Endothelial cell of umbilical vein (primary cell): ENCODE data around the gene WNT8A. TPM values are rescaled to one million over a fixed set of nuclear protein-coding genes. Genes with fewer than 3 reads are reported as not detected.

Experiments used
- BruUV-seq: library from RNA; stranded (reverse); fragments of 400-500 nt; replicated peaks from 2 replicates; lab custom pipeline; 2021; lab: Mats Ljungman, UMichigan
- CTCF ChIA-PET: fragments of 300-600, 350-600 bp; sonication (Branson Sonifier 250); formaldehyde crosslinking; loops from one replicate; lab custom pipeline; 2021; ENCODE audit warnings: antibody characterized with exemption, inconsistent platforms; lab: Charles Lee
- POLR2A ChIA-PET: fragments of 300-600, 350-600 bp; sonication (Branson Sonifier 250); formaldehyde crosslinking; loops from one replicate; lab custom pipeline; 2021; ENCODE audit warnings: antibody characterized with exemption, inconsistent platforms; lab: Charles Lee
- DNase-seq: peaks from one replicate; pipeline ENCODE4 v3.0.0-alpha.2; 2011; ENCODE audit warnings: low read depth, low spot score
- FAIRE-seq: peaks from 2 replicates; lab custom pipeline; 2011; peaks lifted over from hg19 to GRCh38; lab: Jason Lieb, UNC
- H2AFZ ChIP-seq: 2 replicates; pipeline ENCODE4 v1.6.0; 2012; ENCODE audit warnings: low read depth, low read length, control low read depth, inconsistent platforms
- H3K27ac ChIP-seq: 2 replicates; pipeline ENCODE4 v1.5.1; 2011; ENCODE audit warnings: low read depth, mild to moderate bottlenecking, control low read depth, low read length, moderate library complexity; ENCODE audit not compliant: insufficient read depth
- H3K27me3 ChIP-seq, 2 experiments: 2 replicates each; pipeline versions ENCODE4 v1.6.0 to v1.6.1; 2011; ENCODE audit warnings: low read length in 2 of 2, mixed read lengths in 1 of 2; ENCODE audit not compliant: control insufficient read depth in 2 of 2, insufficient read depth in 2 of 2
- H3K36me3 ChIP-seq, 2 experiments: 2 replicates in 1 of 2; 3 replicates in 1 of 2; pipeline ENCODE4 v1.5.1; 2011; ENCODE audit warnings: low read length in 2 of 2, mild to moderate bottlenecking in 1 of 2, moderate library complexity in 1 of 2; ENCODE audit not compliant: control insufficient read depth in 2 of 2, insufficient read depth in 2 of 2; ENCODE audit errors: extremely low read depth in 1 of 2
- H3K4me1 ChIP-seq: 3 replicates; pipeline ENCODE4 v1.5.1; 2011; ENCODE audit warnings: mild to moderate bottlenecking, low read length; ENCODE audit not compliant: control insufficient read depth, insufficient read depth; ENCODE audit errors: extremely low read depth
- H3K4me2 ChIP-seq: 2 replicates; pipeline ENCODE4 v1.6.1; 2011; ENCODE audit warnings: low read length, control low read depth, mixed read lengths; ENCODE audit not compliant: insufficient read depth
- H3K4me3 ChIP-seq, 3 experiments: fragments of 200-600 bp in 1 of 3; sonication (generic), shearing (Covaris generic) in 1 of 3; replicated peaks in 1 of 3; 2 replicates each; pipeline ENCODE4 v1.5.1; 2011 to 2016; ENCODE audit warnings: control low read depth in 3 of 3, low read length in 3 of 3, mild to moderate bottlenecking in 2 of 3, inconsistent platforms in 1 of 3, low read depth in 1 of 3, moderate library complexity in 1 of 3; ENCODE audit not compliant: insufficient read depth in 1 of 3
- H3K79me2 ChIP-seq: 2 replicates; pipeline ENCODE4 v1.6.0; 2012; ENCODE audit warnings: low read length, inconsistent platforms; ENCODE audit not compliant: control insufficient read depth, insufficient read depth
- H3K9ac ChIP-seq: replicated peaks from 2 replicates; pipeline ENCODE3; 2011; ENCODE audit warnings: low read length, control low read depth; ENCODE audit not compliant: insufficient read depth; ENCODE audit errors: extremely low read depth
- H3K9me1 ChIP-seq: replicated peaks from 3 replicates; pipeline ENCODE4 v1.6.0; 2011; ENCODE audit warnings: mild to moderate bottlenecking, low read length; ENCODE audit not compliant: control insufficient read depth, insufficient read depth; ENCODE audit errors: extremely low read depth
- H3K9me3 ChIP-seq: replicated peaks from 2 replicates; pipeline ENCODE4 v1.5.1; 2012; ENCODE audit warnings: low read length, inconsistent platforms; ENCODE audit not compliant: control insufficient read depth, insufficient read depth
- H4K20me1 ChIP-seq: replicated peaks from 2 replicates; pipeline ENCODE3; 2011; ENCODE audit warnings: mild to moderate bottlenecking, low read length; ENCODE audit not compliant: control insufficient read depth, insufficient read depth; ENCODE audit errors: extremely low read depth
- CTCF ChIP-seq, 2 donors: IDR thresholded peaks; 1 replicate in 1 of 2; 2 replicates in 1 of 2; pipeline ENCODE4 v1.5.1; 2011; ENCODE audit warnings: low read length in 2 of 2, mild to moderate bottlenecking in 2 of 2, moderate library complexity in 2 of 2, control low read depth in 1 of 2, inconsistent platforms in 1 of 2, low read depth in 1 of 2; ENCODE audit not compliant: insufficient read depth in 1 of 2; ENCODE audit errors: extremely low read depth in 1 of 2
- EZH2 ChIP-seq: IDR thresholded peaks from 2 replicates; pipeline ENCODE4 v1.6.1; 2012; ENCODE audit warnings: borderline replicate concordance, low read depth, mild to moderate bottlenecking, moderate library complexity, low read length, inconsistent platforms; ENCODE audit not compliant: severe bottlenecking
- FOS ChIP-seq: IDR thresholded peaks from 2 replicates; pipeline ENCODE4 v1.6.1; 2011; ENCODE audit warnings: mild to moderate bottlenecking, low read length, moderate library complexity, borderline replicate concordance; ENCODE audit not compliant: insufficient read depth
- GATA2 ChIP-seq: IDR thresholded peaks from 2 replicates; pipeline ENCODE4 v1.7.0; 2011; ENCODE audit warnings: low read depth, mild to moderate bottlenecking, moderate library complexity, mixed read lengths, low read length; ENCODE audit not compliant: insufficient read length, insufficient read depth
- JUN ChIP-seq: IDR thresholded peaks from 2 replicates; pipeline ENCODE4 v1.6.1; 2011; ENCODE audit warnings: borderline replicate concordance, low read depth; ENCODE audit not compliant: insufficient read length, insufficient read depth
- MAX ChIP-seq: IDR thresholded peaks from 2 replicates; pipeline ENCODE4 v1.6.1; 2011; ENCODE audit not compliant: insufficient read depth, insufficient read length
- MYC ChIP-seq: IDR thresholded peaks from one replicate; pipeline ENCODE4 v1.6.1; 2011; ENCODE audit warnings: mild to moderate bottlenecking, low read depth, low read length
- POLR2A ChIP-seq: IDR thresholded peaks from 2 replicates; pipeline ENCODE4 v1.6.1; 2012; ENCODE audit warnings: low read depth, mild to moderate bottlenecking, control low read depth, low read length
- POLR2AphosphoS5 ChIP-seq: IDR thresholded peaks from 2 replicates; pipeline ENCODE4 v1.6.1; 2012; ENCODE audit warnings: low read depth, mild to moderate bottlenecking, control low read depth, low read length, moderate library complexity; ENCODE audit not compliant: insufficient read depth
- dilution Hi-C: fragments of 300-500 bp; cut with MboI; formaldehyde crosslinking; loops from one replicate; pipeline ENCODE4 v1.15.0; 2019; ENCODE audit warnings: low sequenced_read_pairs; ENCODE audit not compliant: extremely low pct_ligation_motif_present
- intact Hi-C: fragments of 100-400 bp; cut with micrococcal nuclease; formaldehyde crosslinking; loops from one replicate; pipeline ENCODE4 v1.10.0; 2022
- polyA plus RNA-seq, 4 experiments: library from polyadenylated mRNA; depleted of rRNA in 3 of 4; stranded (reverse) in 3 of 4; unstranded in 1 of 4; fragments of >200 nt; gene quantifications; 2 replicates each; pipeline versions ENCODE4 v1.2.1 to v1.2.3, GENCODE V29; 2011 to 2012; ENCODE audit warnings: missing spikeins in 1 of 4
- total RNA-seq: library from RNA; stranded (reverse); gene quantifications from 2 replicates; pipeline ENCODE4 v1.2.3, GENCODE V29; 2021

The WNT8A gene
- total and polyA plus RNA-seq, 2 donors (not counting 3 experiments of a cell fraction or from before 2014, with no cell fraction given) = not detected

- TF ChIP-seq POLR2AphosphoS5 (no peak), FOS (no peak), EZH2 (no peak), JUN (no peak), MAX (no peak), POLR2A (no peak), GATA2 (no peak), MYC (no peak), CTCF (IDR thresholded peaks at IDR 0.05; ENCODE audit: extremely low read depth in 1 of 2, insufficient read depth in 1 of 2, low read depth in 1 of 2, low read length in 2 of 2) (no peak)
- FAIRE-seq (no peak), DNase-seq (no peak)
- ChIA-PET POLR2A (no interaction called here), CTCF (interaction anchor here (0.7 to 1.8 kb wide), 8 partner anchors 26 to 351 kb away, joined by 3 to 11 read pairs (median 6); no protein-coding TSS in a partner anchor)
- Histone ChIP-seq H3K4me2 (no peak overlapping the region), H2AFZ (no peak overlapping the region), H3K4me1 (peaks cover 8% of the 10 kb centered on the region), H3K9me3 (no peaks in the 10 kb centered on the region), H3K9ac (no peak overlapping the region), H3K27me3 (no peaks in the 10 kb centered on the region), H4K20me1 (no peaks in the 10 kb centered on the region), H3K4me3 (no peak overlapping the region), H3K27ac (no peak overlapping the region), H3K9me1 (no peaks in the 10 kb centered on the region), H3K36me3 (no peaks in the 10 kb centered on the region), H3K79me2 (no peaks in the 10 kb centered on the region)
- intact Hi-C loops (no loop called here), dilution Hi-C loops (no loop called here)
- BruUV-seq = no TSS peak
These were observed 45.5 kb downstream of the WNT8A start for GRCh38 chr5:138129347-138129746.
